Heart right ventricle (tissue), 16 donors: ENCODE data around the gene CHMP1B. TPM values are rescaled to one million over a fixed set of nuclear protein-coding genes. Genes with fewer than 3 reads are reported as not detected.

ENCODE experiments used
- ATAC-seq, 8 donors: fragments of 200-7000 bp; cut with Tn5 transposase; one replicate each; pipeline ENCODE4 v1.9.1; 2020; ENCODE audit warnings: mild to moderate bottlenecking in 8 of 8, moderate library complexity in 8 of 8, moderate number of reproducible peaks in 1 of 8
- DNase-seq, 2 donors: peaks; one replicate each; pipeline ENCODE4 v3.0.0-alpha.2; 2020
- H3K27ac ChIP-seq, 10 donors: fragments of 200-600 bp; sonication (generic) in 2 of 10; one replicate each; pipeline versions ENCODE4 v1.5.0 to v1.8.0; 2020 to 2022; ENCODE audit warnings: mild to moderate bottlenecking in 3 of 10
- H3K27me3 ChIP-seq, 7 donors: fragments of 200-600 bp; one replicate each; pipeline ENCODE4 v1.8.0; 2021 to 2022; ENCODE audit warnings: mild to moderate bottlenecking in 2 of 7
- H3K36me3 ChIP-seq, 9 donors: fragments of 200-600 bp; sonication (generic) in 1 of 9; one replicate each; pipeline versions ENCODE4 v1.5.0 to v1.8.0; 2020 to 2022; ENCODE audit warnings: mild to moderate bottlenecking in 2 of 9
- H3K4me1 ChIP-seq, 9 donors: fragments of 200-600 bp; sonication (generic) in 1 of 9; one replicate each; pipeline versions ENCODE4 v1.5.0 to v1.8.0; 2020 to 2022; ENCODE audit warnings: mild to moderate bottlenecking in 4 of 9
- H3K4me3 ChIP-seq, 10 donors: fragments of 200-600 bp; sonication (generic) in 2 of 10; one replicate each; pipeline versions ENCODE4 v1.5.0 to v1.8.0; 2020 to 2022; ENCODE audit warnings: mild to moderate bottlenecking in 7 of 10, moderate library complexity in 2 of 10
- H3K9me3 ChIP-seq, 11 donors: fragments of 200-600 bp in 10 of 11; sonication (generic) in 2 of 11; one replicate each; pipeline versions ENCODE4 v1.5.0 to v1.8.0; 2013 to 2022; ENCODE audit warnings: mild to moderate bottlenecking in 2 of 11, control low read depth in 1 of 11, moderate library complexity in 1 of 11
- CTCF ChIP-seq, 9 donors: fragments of 200-600 bp; sonication (generic) in 2 of 9; IDR thresholded peaks; one replicate each; pipeline versions ENCODE4 v1.5.0 to v1.8.0; 2021 to 2022; ENCODE audit warnings: antibody characterized with exemption in 9 of 9, mild to moderate bottlenecking in 5 of 9, moderate library complexity in 1 of 9
- WGBS, 2 donors: extraction: QIAGEN DNeasy Blood & Tissue Kit; methylation state at CpG; one replicate each; pipeline ENCODE4 v1.1.7; 2013; ENCODE audit warnings: inconsistent platforms in 1 of 2; 5-methylcytosine and 5-hydroxymethylcytosine counted together
- intact Hi-C, 10 donors: fragments of 100-400 bp; cut with DNase I; formaldehyde crosslinking; loops; one replicate each; pipeline versions ENCODE4 v1.11.1 to v1.14.2; 2022
- polyA plus RNA-seq, 2 donors: library from polyadenylated mRNA; stranded (reverse); fragments of 200-250 nt; gene quantifications; one replicate each; pipeline ENCODE4 v1.2.3, GENCODE V29; 2013
- total RNA-seq, 10 donors: library from RNA; stranded (reverse); fragmentation: NEBNext Ultra II Directional in 3 of 10; extraction: Animal tissue kit (Norgen Biotek cat#: 25700) in 3 of 10; gene quantifications; one replicate each; pipeline versions ENCODE4 v1.2.1 to v1.2.4, GENCODE V29; 2021 to 2023
- donor health status: Arrhythmogenic right ventricular cardiomyopathy.
- donor health status: ischemic (EF 13 %, LVEDD 7.1; RV severe dilation, severe dysfunction).
- donor health status: healthy with polysubstance abuse.
- donor health status: DM: no; HTN: yes; CAD: no.
- donor health status: DM: no; HTN: no; CAD: no.
- donor health status: ischemic (EF 25% LVEDD 6.9; RV normal size, moderate dysfunction).
- donor health status: ischemic (EF 25% LVEDD 5.7; RV mildly dilated, moderate dysfunction).
- donor health status: healthy.
- donor health status: DM: yes; HTN: yes; CAD: no.
- donor health status: Ischemic cardiomyopathy.
- donor health status: ischemic (EF 35%, LVEDD 5.7; RV mildly dilated, moderate dysfunction).
- donor health status: nonischemic (EF 11% LVEDD 7.7; RV severe dilation, severe dysfunction).
- donor health status: DM: yes; HTN: yes; CAD: no.
- donor health status: PGD.
- donor health status: ischemic (EF 29% LVEDD 5.4; RV normal size, mild dysfunction).
- donor health status: nonischemic (EF 23%, LVEDD 6.1; RV moderate dilation, normal function).

Gene CHMP1B
- total and polyA plus RNA-seq, 12 donors: 16.3 to 53.7 (median 36.3) TPM

DNA sequence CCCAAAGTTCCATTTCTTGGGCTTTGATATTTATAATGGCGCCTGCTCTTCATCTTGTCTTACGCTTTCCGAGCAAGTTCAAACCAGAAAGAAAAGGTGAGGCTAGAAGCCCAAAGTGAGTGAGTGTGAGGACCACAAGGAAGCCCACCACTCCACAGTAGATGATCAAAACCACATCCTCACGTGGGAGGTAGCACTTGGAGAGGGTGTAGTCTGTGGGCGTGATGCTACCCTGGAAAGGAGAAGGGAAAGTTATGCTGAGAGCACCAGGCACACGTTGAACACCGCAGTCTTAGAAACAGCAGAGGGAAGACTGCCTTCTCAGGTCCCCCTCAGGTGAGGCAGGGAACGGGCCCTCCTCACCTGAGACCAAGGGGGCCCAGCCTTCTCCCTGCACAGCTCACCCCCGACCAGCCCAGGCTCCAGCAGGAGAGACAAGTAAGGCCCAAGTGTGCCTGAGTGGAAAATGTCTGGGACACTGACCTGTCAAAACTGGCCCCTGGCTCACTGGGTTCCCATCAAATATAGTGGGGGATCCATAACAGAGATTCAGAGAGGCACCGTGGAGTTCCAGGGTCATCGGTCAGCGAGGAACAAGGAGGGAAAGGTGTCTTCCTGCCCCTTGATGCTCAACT, 33.3 kb downstream of the CHMP1B start:
- Histone ChIP-seq H3K4me3 (no peak overlapping the region), H3K9me3 (no peaks in the 10 kb centered on the region), H3K4me1 (peaks cover 0 to 31% (median 0%) of the 10 kb centered on the region in 9 donors), H3K27me3 (no peaks in the 10 kb centered on the region), H3K36me3 (peaks cover 4 to 89% (median 47%) of the 10 kb centered on the region in 9 donors), H3K27ac (peak overlapping the region in 1 of 10 donors; percentile 83)
- intact Hi-C loops: no loop called here
- ATAC-seq: peak in 1 of 8 donors; percentile 27
- 91 to 92% methylated on average over 12 of the region's 12 CpGs for WGBS, 2 donors
- TF ChIP-seq CTCF (IDR thresholded peaks at IDR 0.05): no peak
- DNase-seq: no peak

DNA sequence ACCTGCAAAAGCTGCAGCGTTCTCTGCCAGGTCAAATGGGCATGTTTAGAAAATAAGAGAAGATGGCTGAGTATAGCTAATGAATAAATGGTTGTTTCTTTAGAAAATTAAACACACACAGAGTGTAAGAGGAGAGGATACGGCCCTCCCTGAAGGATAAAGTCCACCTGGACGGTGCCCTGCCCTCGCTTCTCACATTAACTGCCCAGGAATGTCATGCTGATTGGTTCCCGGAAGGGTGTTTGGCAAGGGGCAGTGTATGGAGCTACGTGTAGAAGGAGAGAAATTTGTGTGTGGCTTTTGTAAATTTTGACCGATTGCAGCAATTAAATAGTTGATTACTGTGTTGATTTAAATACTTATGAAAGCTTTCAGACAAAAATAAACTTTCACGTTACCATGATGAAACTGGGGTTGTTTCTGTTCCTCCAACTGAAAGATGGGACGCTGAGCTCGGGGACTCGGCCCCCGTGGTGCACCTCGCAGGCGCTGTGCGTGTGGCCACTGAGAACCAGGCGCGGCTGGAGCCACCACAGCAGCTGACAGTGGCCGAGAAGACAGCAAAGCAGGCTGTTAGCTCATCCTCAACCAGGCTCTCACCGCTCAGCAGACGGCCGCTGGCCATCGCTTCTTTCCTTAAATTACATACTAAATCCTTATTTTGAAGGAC, 34.2 kb downstream of the CHMP1B start:
- no peak for TF ChIP-seq CTCF (IDR thresholded peaks at IDR 0.05)
- no peak for ATAC-seq

GRCh38 chr18:11886577-11887110, 35.4 kb downstream of the CHMP1B start:
- H3K4me3 ChIP-seq: no peak overlapping the region
- H3K27ac ChIP-seq: no peak overlapping the region
- H3K4me1 ChIP-seq: peaks cover 0 to 28% (median 0%) of the 10 kb centered on the region in 9 donors
- no peak for DNase-seq
- no peak for ATAC-seq
- no peak for TF ChIP-seq CTCF (IDR thresholded peaks at IDR 0.05)
- no peaks in the 10 kb centered on the region for H3K27me3 ChIP-seq
- peaks cover 4 to 100% (median 61%) of the 10 kb centered on the region in 9 donors for H3K36me3 ChIP-seq
- intact Hi-C loops: no loop called here
- 88% methylated on average over 19 of the region's 19 CpGs for WGBS, 2 donors
- no peaks in the 10 kb centered on the region for H3K9me3 ChIP-seq

More for the DNA sequence above, 34.2 kb downstream of the CHMP1B start:
- DNase-seq: no peak
- Histone ChIP-seq H3K36me3 (peaks cover 4 to 98% (median 56%) of the 10 kb centered on the region in 9 donors), H3K4me1 (peaks cover 0 to 31% (median 0%) of the 10 kb centered on the region in 9 donors), H3K27ac (peak overlapping the region in 1 of 10 donors; percentile 22), H3K4me3 (no peak overlapping the region), H3K27me3 (no peaks in the 10 kb centered on the region), H3K9me3 (no peaks in the 10 kb centered on the region)
- WGBS, 2 donors: 88 to 93% methylated on average over 22 of the region's 22 CpGs
- intact Hi-C loops: no loop called here

- Histone ChIP-seq H3K27me3 (no peaks in the 10 kb centered on the region), H3K36me3 (peaks cover 4 to 100% (median 63%) of the 10 kb centered on the region in 9 donors), H3K4me3 (no peak overlapping the region), H3K9me3 (no peaks in the 10 kb centered on the region), H3K27ac (no peak overlapping the region), H3K4me1 (peaks cover 0 to 21% (median 0%) of the 10 kb centered on the region in 9 donors)
- no peak for TF ChIP-seq CTCF (IDR thresholded peaks at IDR 0.05)
- ATAC-seq: no peak
- intact Hi-C loops: no loop called here
- DNase-seq: no peak
- WGBS, 2 donors: 76 to 80% methylated on average over 8 of the region's 8 CpGs
These were observed 36.3 kb downstream of the CHMP1B start for GRCh38 chr18:11887328-11888128.
